OCI-LY1 (cell line): Measurements from ENCODE around the gene CDK17.

Experiments
- CTCF ChIP-seq: fragments of 200-600 bp; sonication (generic), shearing (Covaris generic); IDR thresholded peaks from 2 replicates; pipeline ENCODE4 v1.5.1; 2017; ENCODE audit warnings: mild to moderate bottlenecking, antibody characterized with exemption, low read length, moderate library complexity, mixed read lengths
- EZH2 ChIP-seq: fragments of 200-600 bp; sonication (generic), shearing (Covaris generic); IDR thresholded peaks from 2 replicates; pipeline ENCODE4 v1.8.0; 2017; ENCODE audit warnings: borderline replicate concordance, mixed run types, mild to moderate bottlenecking, antibody characterized with exemption, low read length, moderate library complexity, mixed read lengths

- TF ChIP-seq CTCF (no peak), EZH2 (no peak)
These were observed 56.8 kb downstream of the CDK17 start for GRCh38 chr12:96343347-96343954.
